Right renal cortex interstitium (tissue), 3 donors: ENCODE data around the gene PPP4R1. TPM values are rescaled to one million over a fixed set of nuclear protein-coding genes. Genes with fewer than 3 reads are reported as not detected.

Source experiments
- DNase-seq, 3 donors: peaks; one replicate each; pipeline ENCODE4 v3.0.0-alpha.2; 2013; ENCODE audit warnings: low read depth in 3 of 3, low spot score in 2 of 3
- polyA plus RNA-seq, 3 donors: library from polyadenylated mRNA; unstranded; fragments of 120-200 nt; gene quantifications; one replicate each; pipeline ENCODE4 v1.2.1, GENCODE V29; 2013; ENCODE audit not compliant: insufficient read length in 3 of 3

The PPP4R1 gene
- polyA plus RNA-seq, 3 donors = 88.7 to 99.6 (median 92.6) TPM

DNA sequence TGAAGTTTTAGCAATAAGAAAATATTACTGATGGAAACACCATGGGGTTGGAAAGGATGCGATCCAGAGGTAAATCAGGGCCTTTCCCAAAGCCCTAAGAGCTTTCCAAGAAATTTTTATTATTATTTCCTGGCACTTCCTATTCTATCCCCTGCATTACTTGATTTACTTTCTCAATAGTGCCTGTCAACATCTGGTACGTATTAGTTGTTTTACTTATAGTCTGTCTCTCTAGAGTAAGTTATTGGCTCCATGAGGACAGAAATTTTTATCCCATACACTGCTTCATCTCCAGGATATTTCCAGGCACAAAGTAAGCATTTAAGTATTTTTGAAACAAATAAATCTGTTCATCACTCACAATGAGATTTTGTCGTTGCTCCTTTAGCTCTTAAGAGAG is 18.1 kb downstream of the PPP4R1 start:
- DNase-seq = no peak

DNA sequence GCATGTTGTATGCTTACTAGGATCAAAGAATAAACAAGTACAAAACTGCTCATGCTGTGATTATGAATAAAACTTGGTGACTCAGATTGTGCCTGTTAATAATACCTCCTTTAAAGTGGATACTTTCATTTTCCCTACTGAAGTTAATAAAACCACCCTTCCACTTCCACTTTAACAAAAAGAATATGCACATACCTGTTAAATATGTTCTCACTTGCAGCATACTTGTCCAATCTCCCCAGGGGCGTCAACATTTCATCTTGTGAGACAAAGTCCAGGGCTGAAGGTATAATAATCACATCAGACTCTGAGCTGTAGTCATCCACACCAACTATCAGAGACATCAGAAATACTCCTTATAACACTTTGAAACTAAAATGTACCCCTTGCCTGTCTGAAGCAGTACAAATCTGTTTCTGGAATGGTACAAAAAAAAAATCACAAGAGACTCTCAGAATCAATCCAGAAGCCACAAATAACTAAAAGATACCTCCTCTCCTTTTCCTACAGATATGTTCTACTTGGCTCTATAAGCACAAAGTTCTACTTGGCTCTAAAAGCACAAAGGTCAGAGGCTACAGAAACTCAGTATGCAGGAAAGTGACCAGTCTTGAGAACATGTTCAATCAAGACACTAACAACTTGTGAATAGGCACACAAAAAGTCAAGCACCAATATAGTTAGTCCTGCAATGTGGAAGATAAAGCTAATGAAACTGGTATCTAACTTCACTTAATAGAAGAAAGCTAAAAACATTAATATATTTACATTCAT is 19.3 kb downstream of the PPP4R1 start:
- no peak for DNase-seq

DNA sequence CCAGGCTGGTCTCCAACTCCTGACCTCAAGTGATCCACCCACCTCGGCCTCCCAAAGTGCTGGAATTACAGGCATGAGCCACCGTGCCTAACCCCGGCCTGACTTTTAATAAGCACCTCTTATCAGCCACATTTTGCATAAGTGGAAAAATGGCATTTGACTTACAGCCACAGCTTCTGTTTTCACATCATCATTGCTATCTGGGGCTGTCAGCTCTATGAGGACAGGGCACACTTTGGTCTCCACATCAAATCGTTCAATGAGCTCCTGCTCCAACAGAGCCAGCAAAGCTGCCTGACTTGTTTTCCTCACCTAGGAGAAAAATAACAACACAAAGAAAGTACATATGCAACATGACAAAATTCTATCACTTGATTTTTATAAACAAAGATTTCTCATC is 26.4 kb downstream of the PPP4R1 start:
- DNase-seq = no peak

DNA sequence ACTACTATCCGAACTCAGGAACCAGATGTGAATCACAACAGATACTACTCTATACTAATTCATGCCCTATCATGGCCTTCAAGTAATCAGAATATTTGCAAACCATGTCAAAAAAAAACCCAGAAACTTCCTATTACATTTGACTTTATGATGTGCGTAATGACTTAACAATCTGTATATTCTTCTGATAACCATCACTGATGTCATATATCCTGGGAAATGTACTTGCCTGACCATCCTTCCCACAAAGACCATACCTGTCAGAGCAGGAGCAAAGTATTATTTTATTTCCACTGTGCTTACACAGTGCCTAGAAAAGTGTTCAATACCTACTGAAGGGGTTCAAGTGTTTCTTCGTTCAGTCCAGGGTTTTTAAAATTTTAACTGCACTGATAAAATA is 27.5 kb downstream of the PPP4R1 start:
- no peak for DNase-seq

DNA sequence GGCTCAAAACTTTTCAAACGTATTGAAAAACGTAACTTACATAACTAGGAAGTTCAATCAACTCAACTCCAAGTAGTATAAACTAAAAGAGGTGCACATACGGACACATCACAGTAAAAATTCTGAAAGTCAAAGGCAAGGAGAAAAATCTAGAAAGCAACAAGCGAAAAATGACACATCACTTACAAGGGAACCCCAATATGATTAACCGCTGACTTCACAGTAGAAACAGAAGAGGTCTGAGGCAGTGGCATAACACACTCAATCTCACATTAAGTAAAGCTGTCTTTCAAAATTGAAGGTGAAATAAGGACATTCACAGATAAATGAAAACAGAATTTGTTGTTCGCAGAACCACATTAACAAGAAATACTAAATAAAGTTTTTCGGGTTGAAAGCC is 32.7 kb downstream of the PPP4R1 start:
- DNase-seq = no peak

DNA sequence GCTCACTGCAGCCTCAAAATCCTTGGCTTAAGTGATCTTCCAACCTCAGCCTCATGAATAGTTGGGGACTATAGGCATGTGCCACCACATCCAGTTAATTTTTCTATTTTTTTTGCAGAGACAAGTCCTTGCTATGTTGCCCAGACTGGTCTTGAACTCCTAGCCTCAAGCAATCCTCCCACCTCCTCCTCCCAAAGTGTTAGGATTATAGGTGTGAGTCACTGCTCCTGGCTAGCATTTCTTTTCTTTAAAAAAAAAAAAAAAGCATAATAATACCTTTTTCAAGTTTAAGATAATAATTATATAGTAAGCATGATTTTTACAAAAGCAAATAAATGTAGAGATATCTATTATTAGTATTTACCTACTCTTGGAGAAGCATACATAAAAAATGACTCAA is 36.1 kb downstream of the PPP4R1 start:
- no peak for DNase-seq

DNA sequence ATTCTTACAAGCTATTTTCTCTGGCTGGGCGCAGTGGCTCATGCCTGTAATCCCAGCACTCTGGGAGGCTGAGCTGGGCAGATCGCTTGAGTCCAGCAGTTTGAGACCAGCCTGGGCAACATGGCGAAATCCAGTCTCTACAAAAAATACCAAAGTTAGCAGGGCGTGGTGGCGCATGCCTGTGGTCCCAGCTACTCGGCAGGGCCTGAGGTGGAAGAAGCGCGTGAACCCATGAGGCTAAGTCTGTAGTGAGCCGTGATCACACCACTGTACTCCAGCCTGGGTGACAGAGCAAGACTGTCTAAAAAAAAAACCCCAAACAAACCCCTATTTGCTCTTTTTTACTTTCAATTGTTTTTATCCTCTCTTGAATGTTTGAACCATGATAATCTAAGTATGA is 37.0 kb downstream of the PPP4R1 start:
- DNase-seq = no peak

DNA sequence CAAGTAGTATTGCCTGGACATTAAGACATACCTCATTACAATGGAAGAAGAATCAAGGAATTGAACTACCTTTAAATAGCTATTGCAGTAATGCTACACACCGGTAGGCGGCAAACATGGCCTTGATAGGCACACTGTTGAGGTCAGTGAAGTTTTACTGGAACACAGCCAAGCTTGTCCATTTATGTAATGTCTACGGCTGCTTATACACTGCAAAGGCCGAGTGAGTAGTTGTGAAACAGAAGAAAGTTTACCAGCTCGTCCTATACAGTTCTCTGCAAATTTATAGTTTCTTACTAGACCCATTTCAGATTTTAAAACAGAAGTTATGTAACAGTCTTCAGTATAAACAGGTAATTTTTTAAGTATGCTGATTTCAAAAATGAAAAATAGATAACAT is 38.8 kb downstream of the PPP4R1 start:
- peak; percentile 79 to 83 (median 79) for DNase-seq

DNA sequence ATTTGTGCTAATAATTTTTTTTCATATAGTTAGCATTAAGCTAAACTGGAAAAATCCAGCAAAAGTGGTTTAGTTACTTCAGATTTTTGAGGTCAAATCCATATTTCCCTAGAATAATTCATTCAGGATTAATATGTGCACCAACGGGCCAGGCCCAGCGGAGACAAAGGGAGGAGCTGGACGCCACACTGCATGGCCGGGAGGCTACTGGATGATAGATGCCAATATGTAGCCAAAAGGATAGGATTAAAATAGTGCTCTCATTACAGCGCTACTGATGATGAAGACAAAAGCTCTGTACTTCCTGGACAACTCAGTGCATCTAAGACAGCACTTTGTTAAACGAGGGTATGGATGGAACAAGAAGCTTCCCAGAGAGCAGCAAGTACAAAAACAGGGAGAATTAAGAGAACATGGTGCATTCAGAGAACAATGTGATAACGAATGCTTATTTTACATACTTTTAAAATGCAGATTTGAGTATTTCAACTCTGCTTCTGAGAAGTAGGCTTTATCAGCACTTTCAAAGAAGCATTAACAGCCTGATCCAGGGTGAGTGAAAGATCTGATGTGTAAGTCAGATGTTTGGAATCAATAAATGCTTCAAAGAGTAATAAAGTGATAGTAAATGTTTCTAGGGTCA is 39.8 kb downstream of the PPP4R1 start:
- DNase-seq = no peak

DNA sequence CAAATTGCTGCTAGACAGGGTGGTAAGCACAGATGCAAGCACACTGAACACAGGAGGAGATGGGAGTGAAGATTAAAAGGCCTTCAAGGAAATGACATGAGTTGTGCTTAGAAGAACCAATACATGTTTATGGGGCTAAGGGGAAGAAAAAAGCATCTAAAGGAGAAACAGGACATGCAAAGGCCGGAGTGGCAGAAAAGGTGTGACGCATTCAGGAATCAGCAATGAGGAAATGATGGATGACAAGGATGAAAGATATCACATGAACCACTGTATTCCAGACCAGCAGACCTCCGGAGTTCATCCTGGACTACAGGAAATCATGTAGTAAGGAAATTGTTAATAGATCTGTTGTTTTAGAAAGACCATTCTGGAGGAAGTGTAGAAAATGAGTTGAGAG is 42.8 kb downstream of the PPP4R1 start:
- no peak for DNase-seq

DNA sequence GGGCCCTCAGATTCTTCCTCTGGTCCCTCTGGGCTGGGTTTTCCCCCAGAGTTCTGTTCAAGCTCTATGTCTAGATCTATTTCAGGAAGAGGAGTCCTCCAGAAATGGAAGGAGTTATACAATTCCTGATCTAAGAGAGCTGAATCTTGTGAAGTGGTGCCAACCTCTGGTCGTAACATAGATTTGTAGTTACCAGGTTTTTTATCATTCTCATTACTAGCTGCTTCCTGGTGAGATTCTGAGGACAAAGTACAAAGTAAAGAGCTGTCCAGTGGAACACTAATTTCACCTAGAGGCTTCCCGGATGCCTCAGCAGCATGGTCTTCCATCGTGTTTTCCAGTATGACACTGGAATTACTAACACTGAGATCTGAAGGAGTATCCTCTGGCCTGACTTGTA is 44.1 kb downstream of the PPP4R1 start:
- DNase-seq = no peak

DNA sequence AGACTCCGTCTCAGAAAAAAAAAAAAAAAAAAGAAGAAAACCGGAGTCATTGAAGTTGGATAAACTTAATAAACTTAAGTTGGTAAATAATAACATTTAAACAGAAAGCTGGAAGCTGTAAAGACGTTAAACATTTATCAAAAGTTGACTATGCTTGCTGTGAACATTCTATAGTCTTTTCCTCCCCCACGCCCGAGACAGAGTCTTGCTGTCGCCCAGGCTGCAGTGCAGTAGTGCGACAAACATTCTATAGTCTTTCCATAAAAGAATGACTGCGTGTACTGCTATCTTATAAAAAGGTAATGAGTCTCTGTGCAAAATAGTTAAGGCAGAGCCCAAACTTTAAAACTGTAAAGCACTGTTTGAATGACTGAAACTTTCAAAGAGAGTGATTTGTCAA is 45.2 kb downstream of the PPP4R1 start:
- no peak for DNase-seq

DNA sequence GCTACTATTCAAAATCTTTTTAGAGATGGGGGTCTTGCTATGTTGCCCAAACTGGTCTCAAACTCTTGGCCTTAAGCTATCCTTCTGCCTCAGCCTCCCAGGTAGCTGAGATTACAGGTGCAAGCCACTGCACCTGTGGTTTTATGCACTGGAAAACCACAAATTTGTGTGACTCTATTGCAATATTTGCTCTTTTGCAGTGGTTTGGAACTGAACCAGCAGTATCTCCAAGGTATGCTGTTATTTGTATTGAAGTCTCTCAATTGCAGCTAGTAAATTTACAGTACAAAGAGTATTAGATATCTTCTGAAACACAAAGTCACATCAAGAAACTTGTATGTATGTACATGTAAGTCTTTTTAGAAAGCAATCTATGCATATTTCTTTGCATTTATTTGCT is 46.2 kb downstream of the PPP4R1 start:
- no peak for DNase-seq

DNA sequence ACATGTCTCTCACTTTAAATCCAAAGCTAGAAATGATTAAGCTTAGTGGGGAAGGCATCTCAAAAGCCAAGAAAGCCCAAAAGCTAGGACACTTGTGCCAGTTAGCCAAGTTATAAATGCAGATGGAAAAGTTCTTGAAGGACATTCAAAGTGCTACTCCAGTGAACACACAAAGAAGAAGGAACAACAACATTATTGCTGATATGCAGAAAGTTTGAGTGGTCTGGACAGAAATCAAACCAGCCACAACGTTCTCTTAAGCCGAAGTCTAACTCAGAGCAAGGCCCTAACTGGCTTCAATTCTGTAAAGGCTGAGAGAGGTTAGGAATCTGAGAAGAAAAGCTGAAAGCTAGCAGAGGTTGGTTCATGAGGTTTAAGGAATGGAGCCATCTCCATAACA is 49.0 kb downstream of the PPP4R1 start:
- no peak for DNase-seq

DNA sequence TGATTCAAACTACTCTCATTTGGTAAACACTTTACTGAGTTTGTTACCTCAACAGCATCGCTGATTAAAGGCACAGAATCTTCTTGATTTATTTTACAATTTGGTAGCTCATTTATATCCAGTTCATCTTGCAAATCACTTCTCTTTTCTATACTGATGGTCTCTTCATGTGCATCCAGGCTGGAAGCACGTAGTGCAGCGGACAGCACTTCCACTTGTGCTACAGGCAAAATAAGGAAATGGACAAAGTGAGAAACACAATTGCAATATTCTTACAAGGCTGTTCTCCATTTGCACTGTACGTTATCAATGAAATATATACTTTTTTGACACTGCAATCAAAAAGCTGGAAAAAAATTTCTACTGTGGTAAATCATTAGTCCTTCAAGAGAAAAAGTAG is 51.0 kb downstream of the PPP4R1 start:
- no peak for DNase-seq

DNA sequence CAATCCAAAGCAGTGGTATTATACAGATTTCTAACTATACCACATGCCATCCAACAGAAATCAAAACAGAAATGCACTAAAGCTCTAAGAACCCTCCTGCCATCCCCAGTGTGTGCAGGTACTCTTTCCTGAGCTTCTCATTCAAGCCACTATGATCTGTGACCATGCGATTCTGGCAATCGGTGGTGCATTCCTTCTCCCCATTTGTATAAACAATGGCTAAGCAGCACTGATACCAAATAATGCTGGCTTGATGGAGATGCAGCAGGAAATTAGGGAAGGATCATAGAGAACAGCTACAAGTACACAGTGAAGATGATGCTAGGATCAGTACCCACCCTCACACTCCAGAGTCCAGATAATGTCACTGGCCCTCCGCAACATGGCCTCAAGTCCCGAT is 51.8 kb downstream of the PPP4R1 start:
- no peak for DNase-seq

DNA sequence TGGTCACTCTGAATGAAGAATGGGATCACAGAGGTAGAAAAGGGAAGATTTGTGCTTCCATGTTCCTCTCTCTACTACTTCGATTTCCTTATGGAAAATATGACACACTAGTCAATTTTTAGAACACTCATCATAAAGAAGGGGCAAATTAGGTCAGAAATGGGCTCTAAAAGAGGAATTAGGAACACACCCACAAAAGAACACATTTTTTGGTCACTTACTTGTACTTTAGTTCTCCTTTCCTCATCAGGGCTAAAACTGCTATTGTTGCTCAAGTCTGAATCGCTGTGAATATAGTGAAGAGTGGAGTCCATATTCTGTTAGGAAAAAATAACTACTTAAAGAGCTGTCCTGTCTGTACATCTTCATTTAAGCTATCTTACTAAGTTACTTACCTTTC is 52.6 kb downstream of the PPP4R1 start:
- DNase-seq = no peak

DNA sequence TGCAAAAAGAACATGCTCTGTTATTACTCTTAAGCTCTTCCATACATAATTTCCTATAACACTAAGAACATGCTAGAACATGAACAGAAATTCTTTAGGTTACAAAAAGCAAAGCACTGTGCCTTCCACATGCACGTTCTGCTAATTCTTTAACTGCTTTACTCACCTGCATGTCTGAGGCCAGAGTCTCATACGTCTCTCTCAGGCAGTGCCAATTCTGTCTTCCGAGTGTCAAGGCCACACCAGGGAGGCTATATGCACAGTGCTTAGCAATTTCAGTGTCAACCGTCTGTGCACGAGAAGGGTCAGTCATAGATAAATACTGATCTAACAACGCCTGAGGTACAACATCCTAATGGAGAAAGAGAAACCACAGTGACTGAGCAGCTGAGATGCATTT is 55.1 kb downstream of the PPP4R1 start:
- DNase-seq = no peak

DNA sequence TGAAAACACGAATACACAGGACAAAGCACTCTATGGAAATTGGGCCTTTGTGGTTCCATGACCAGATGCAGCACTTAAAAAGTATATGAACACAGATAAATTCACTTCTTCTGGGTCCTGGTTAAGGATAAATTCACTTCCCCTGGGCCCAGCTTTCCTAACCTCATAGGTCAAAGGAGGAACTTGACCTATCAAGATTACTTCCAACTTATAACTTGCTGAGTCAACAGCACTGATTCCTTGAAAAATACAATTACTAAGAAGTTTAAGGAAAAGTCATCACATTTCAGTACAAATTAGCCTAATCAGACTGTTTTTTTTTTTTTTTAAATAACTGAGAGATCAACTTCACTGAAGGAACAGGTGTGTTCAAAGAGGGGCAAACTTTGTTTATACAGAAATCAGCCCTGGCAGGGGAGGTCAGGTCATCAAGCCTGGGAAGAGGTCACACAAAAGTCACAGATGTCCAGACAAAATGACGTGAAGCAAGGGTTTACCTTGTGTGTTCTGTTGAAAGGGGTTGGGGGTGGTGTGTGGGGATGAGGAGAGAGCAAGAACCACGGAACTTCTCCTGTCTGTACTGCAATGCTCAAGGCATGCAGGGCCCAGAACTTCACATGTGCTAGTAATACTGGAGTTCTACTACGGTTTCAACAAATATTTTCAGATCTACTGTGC is 55.8 kb downstream of the PPP4R1 start:
- no peak for DNase-seq

DNA sequence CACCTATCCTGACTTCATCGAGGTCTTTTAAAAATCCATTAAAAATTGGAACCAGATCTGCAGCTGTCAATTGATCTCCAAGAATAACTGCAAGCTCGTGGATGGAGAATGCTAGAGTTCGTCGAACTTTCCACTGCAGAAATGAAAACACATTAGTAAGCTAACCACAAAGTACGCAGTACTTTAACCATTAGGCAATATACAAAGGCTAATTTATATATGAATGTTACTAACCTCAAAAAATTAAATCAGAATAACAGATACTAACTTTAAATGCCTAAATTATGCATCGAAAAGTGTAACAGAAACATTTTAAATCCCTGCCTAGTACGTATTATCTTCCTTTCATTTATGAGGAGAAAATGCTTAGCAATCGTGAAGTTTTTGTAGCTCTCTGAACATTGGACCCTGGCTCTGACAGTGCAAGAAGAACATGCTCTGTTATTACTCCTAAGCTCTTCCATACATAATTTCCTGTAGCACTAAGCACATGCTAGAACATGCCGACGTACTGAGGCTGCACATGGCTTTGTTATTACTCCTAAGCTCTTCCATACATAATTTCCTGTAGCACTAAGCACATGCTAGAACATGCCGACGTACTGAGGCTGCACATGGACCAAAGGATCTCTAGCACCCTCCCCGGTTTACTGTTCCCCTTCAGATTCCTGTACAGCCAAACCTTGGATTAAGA is 57.0 kb downstream of the PPP4R1 start:
- no peak for DNase-seq

DNA sequence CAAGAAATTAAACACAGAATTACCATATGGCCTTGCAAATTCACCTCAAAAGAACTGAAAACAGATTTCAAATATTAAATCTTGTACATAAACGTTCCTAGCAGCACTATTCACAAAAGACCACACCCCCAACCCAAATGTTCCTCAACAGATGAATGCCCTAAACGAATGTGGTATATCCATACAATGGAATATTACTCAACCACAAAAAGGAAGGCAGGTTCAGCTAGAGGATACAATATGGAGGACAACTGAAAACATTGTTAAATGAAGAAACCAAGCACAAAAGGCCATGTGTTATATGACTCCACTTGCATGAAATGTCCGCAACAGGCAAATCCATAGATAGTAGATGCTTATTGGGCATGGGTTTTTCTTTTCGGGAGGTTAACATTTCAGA is 61.7 kb downstream of the PPP4R1 start:
- no peak for DNase-seq
